ENCODE data around the gene AGPAT2.

Gene AGPAT2

GRCh38 chr9:136687721-136688223, 515 bp upstream of the AGPAT2 start:
- DNase-seq (ENCODE audit: low spot score), result no peak

- no peak for DNase-seq (ENCODE audit: low spot score)
Observed at GRCh38 chr9:136686534-136686793, 793 bp downstream of the AGPAT2 start.

GRCh38 chr9:136685790-136686533, 1.3 kb downstream of the AGPAT2 start:
- DNase-seq (ENCODE audit: low spot score), result no peak

GRCh38 chr9:136685216-136685615, 2.0 kb downstream of the AGPAT2 start:
- DNase-seq (ENCODE audit: low spot score), result no peak

GRCh38 chr9:136684799-136685198, 2.5 kb downstream of the AGPAT2 start:
- no peak for DNase-seq (ENCODE audit: low spot score)

- no peak for DNase-seq (ENCODE audit: low spot score)
Observed at GRCh38 chr9:136684339-136684738, 2.9 kb downstream of the AGPAT2 start.

GRCh38 chr9:136683755-136684154, 3.5 kb downstream of the AGPAT2 start:
- no peak for DNase-seq (ENCODE audit: low spot score)

GRCh38 chr9:136683173-136683745, 4.0 kb downstream of the AGPAT2 start:
- no peak for DNase-seq (ENCODE audit: low spot score)

- DNase-seq (ENCODE audit: low spot score), result no peak
Observed at GRCh38 chr9:136682710-136683109, 4.5 kb downstream of the AGPAT2 start.

GRCh38 chr9:136681945-136682699, 5.1 kb downstream of the AGPAT2 start:
- DNase-seq (ENCODE audit: low spot score), result no peak

- DNase-seq (ENCODE audit: low spot score), result no peak
Observed at GRCh38 chr9:136681029-136681428, 6.2 kb downstream of the AGPAT2 start.

- no peak for DNase-seq (ENCODE audit: low spot score)
Observed at GRCh38 chr9:136679431-136679941, 7.8 kb downstream of the AGPAT2 start.

- no peak for DNase-seq (ENCODE audit: low spot score)
Observed at GRCh38 chr9:136678624-136679023, 8.6 kb downstream of the AGPAT2 start.

GRCh38 chr9:136678034-136678433, 9.2 kb downstream of the AGPAT2 start:
- no peak for DNase-seq (ENCODE audit: low spot score)

- DNase-seq (ENCODE audit: low spot score), result no peak
Observed at GRCh38 chr9:136676920-136677686, 10.2 kb downstream of the AGPAT2 start.

GRCh38 chr9:136676297-136676794, 10.9 kb downstream of the AGPAT2 start:
- no peak for DNase-seq (ENCODE audit: low spot score)

GRCh38 chr9:136675477-136676296, 11.6 kb downstream of the AGPAT2 start:
- no peak for DNase-seq (ENCODE audit: low spot score)

GRCh38 chr9:136674786-136675349, 12.4 kb downstream of the AGPAT2 start:
- DNase-seq (ENCODE audit: low spot score), result no peak

- DNase-seq (ENCODE audit: low spot score), result no peak
Observed at GRCh38 chr9:136673975-136674785, 13.1 kb downstream of the AGPAT2 start.

Measured in hematopoietic multipotent progenitor cell treated with erythropoietin and hydrocortisone succinate and interleukin-3 and kit ligand, for 17 days (in vitro differentiated cells).